ENCODE data around the gene HPS3.

DNA sequence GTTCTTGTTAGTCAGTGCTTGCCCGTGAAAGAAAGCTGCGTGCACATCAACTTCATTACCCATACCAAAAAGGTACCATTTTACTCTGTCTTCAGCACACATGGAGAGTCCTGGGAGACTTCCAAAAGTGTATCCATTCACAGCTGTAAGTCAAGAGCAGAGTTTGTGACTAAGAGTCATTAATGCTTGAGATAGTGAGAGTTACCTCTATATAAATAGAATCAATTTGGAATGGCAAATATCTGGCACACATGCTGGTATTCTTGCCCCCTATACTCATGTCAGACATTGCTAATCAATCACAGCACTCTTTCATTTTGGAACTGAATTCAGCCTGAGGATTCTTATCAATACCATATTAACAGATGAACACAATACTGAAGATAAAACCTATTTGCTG, 78.0 kb downstream of the HPS3 start:
- TF ChIP-seq POLR2A (IDR thresholded peaks at IDR 0.05; ENCODE audit: low read depth, low read length) (no peak), MXI1 (IDR thresholded peaks at IDR 0.05; ENCODE audit: borderline replicate concordance, low read depth, low read length) (no peak), RAD21 (IDR thresholded peaks at IDR 0.05; ENCODE audit: low read length) (no peak), SMC3 (IDR thresholded peaks at IDR 0.05; ENCODE audit: low read depth, low read length) (no peak), RCOR1 (IDR thresholded peaks at IDR 0.05; ENCODE audit: insufficient replicate concordance, low read length) (no peak), CEBPB (IDR thresholded peaks at IDR 0.05; ENCODE audit: low read depth, low read length) (no peak)
- TF ChIP-seq, protein P1, sequence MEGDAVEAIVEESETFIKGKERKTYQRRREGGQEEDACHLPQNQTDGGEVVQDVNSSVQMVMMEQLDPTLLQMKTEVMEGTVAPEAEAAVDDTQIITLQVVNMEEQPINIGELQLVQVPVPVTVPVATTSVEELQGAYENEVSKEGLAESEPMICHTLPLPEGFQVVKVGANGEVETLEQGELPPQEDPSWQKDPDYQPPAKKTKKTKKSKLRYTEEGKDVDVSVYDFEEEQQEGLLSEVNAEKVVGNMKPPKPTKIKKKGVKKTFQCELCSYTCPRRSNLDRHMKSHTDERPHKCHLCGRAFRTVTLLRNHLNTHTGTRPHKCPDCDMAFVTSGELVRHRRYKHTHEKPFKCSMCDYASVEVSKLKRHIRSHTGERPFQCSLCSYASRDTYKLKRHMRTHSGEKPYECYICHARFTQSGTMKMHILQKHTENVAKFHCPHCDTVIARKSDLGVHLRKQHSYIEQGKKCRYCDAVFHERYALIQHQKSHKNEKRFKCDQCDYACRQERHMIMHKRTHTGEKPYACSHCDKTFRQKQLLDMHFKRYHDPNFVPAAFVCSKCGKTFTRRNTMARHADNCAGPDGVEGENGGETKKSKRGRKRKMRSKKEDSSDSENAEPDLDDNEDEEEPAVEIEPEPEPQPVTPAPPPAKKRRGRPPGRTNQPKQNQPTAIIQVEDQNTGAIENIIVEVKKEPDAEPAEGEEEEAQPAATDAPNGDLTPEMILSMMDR (conservative IDR thresholded peaks at IDR 0.05; ENCODE audit: low read depth, low read length) = no peak

Data from IMR-90 (cell line).